Neural progenitor cell (in vitro differentiated cells): Measurements from ENCODE around the gene PCDHGA4. TPM values are rescaled to one million over a fixed set of nuclear protein-coding genes. Genes with fewer than 3 reads are reported as not detected.

Experiments
- DNase-seq: peaks from one replicate; pipeline ENCODE4 v3.0.0-alpha.2; 2016; ENCODE audit warnings: low spot score
- H2AFZ ChIP-seq: fragments of 200-600 bp; sonication (generic); replicated peaks from 2 replicates; pipeline ENCODE4 v1.6.1; 2016; ENCODE audit warnings: antibody characterized with exemption
- H3F3A ChIP-seq: fragments of 200-600 bp; sonication (generic); 2 replicates; pipeline ENCODE4 v1.6.1; 2016; ENCODE audit warnings: antibody characterized with exemption, low read depth
- H3K27ac ChIP-seq: fragments of 200-600 bp; sonication (generic); 2 replicates; pipeline ENCODE4 v1.5.1; 2016; ENCODE audit warnings: mild to moderate bottlenecking
- H3K27me3 ChIP-seq: fragments of 200-600 bp; sonication (generic); 2 replicates; pipeline ENCODE4 v1.6.1; 2016; ENCODE audit warnings: mild to moderate bottlenecking, moderate library complexity
- H3K36me3 ChIP-seq: fragments of 200-600 bp; sonication (generic); 2 replicates; pipeline ENCODE4 v1.5.1; 2016
- H3K4me1 ChIP-seq: fragments of 200-600 bp; sonication (generic); 2 replicates; pipeline ENCODE4 v1.6.1; 2016; ENCODE audit warnings: mixed run types
- H3K4me2 ChIP-seq: fragments of 200-600 bp; sonication (generic); 2 replicates; pipeline ENCODE4 v1.6.1; 2016
- H3K4me3 ChIP-seq: fragments of 200-600 bp; sonication (generic); 2 replicates; pipeline ENCODE4 v1.5.1; 2016
- H3K79me2 ChIP-seq: fragments of 200-600 bp; sonication (generic); 2 replicates; pipeline ENCODE4 v1.6.1; 2016; ENCODE audit warnings: low read depth
- H3K9ac ChIP-seq: fragments of 200-600 bp; sonication (generic); 2 replicates; pipeline ENCODE4 v1.6.1; 2016
- H3K9me3 ChIP-seq: fragments of 200-600 bp; sonication (generic); 2 replicates; pipeline ENCODE4 v1.5.1; 2016; ENCODE audit warnings: low read depth
- H4K20me1 ChIP-seq: fragments of 200-600 bp; sonication (generic); 2 replicates; pipeline ENCODE4 v1.6.1; 2016; ENCODE audit warnings: low read depth
- H3K27ac Mint-ChIP-seq: 3 replicates; pipeline ENCODE4 v1.8.0; 2021; ENCODE audit warnings: mixed read lengths
- H3K27me3 Mint-ChIP-seq: 2 replicates; pipeline ENCODE4 v1.8.0; 2022; ENCODE audit warnings: low read depth, mild to moderate bottlenecking, inconsistent platforms, moderate library complexity, mixed read lengths; ENCODE audit not compliant: insufficient read depth
- H3K36me3 Mint-ChIP-seq: 3 replicates; pipeline ENCODE4 v1.8.0; 2021; ENCODE audit warnings: mixed read lengths
- H3K4me1 Mint-ChIP-seq: 3 replicates; pipeline ENCODE4 v1.8.0; 2021; ENCODE audit warnings: mixed read lengths
- H3K4me3 Mint-ChIP-seq: 3 replicates; pipeline ENCODE4 v1.8.0; 2021; ENCODE audit warnings: mild to moderate bottlenecking, moderate library complexity, mixed read lengths
- H3K9me3 Mint-ChIP-seq: 3 replicates; pipeline ENCODE4 v1.8.0; 2020; ENCODE audit warnings: mixed read lengths
- EZH2 ChIP-seq: fragments of 200-600 bp; sonication (generic); IDR thresholded peaks from 2 replicates; pipeline ENCODE4 v1.6.1; 2017; ENCODE audit warnings: antibody characterized with exemption, mild to moderate bottlenecking, moderate library complexity
- EZH2phosphoT487 ChIP-seq: fragments of 200-600 bp; sonication (generic); IDR thresholded peaks from 2 replicates; pipeline ENCODE4 v1.6.1; 2017; ENCODE audit warnings: antibody characterized with exemption
- total RNA-seq: library from RNA; depleted of rRNA; stranded (reverse); fragments of >200 nt; gene quantifications from 2 replicates; pipeline ENCODE4 v1.2.3, GENCODE V29; 2015; ENCODE audit warnings: low replicate concordance
- TF ChIP-seq, protein P1 (sequence below): fragments of 200-600 bp; sonication (generic); IDR thresholded peaks from 2 replicates; pipeline ENCODE4 v1.5.1; 2017; ENCODE audit warnings: antibody characterized with exemption, mild to moderate bottlenecking

The PCDHGA4 gene
- total RNA-seq, 1 donor from 2014 or later, result 2.4 TPM

DNA sequence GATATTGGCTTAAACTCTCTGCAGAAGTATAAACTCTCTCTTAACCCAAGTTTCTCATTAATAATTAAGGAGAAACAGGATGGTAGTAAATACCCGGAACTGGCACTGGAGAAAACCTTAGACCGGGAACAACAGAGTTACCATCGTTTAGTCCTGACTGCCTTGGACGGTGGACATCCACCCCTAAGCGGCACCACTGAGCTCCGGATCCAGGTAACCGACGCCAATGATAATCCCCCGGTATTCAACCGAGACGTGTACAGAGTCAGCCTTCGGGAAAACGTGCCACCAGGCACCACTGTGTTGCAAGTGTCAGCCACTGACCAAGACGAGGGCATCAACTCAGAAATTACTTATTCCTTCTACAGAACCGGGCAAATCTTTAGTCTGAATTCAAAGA is 43.8 kb downstream of the PCDHGA4 start:
- H3K79me2 ChIP-seq, result no peaks in the 10 kb centered on the region
- Mint-ChIP-seq H3K27ac (no peak overlapping the region), H3K27me3 (no peaks in the 10 kb centered on the region), H3K36me3 (peaks cover 6% of the 10 kb centered on the region), H3K9me3 (peaks cover 61% of the 10 kb centered on the region), H3K4me1 (no peaks in the 10 kb centered on the region), H3K4me3 (no peak overlapping the region)
- H3K9ac ChIP-seq, result no peak overlapping the region
- no peak overlapping the region for H3K4me3 ChIP-seq
- TF ChIP-seq EZH2, result no peak
- TF ChIP-seq EZH2phosphoT487, result no peak
- TF ChIP-seq, protein P1, sequence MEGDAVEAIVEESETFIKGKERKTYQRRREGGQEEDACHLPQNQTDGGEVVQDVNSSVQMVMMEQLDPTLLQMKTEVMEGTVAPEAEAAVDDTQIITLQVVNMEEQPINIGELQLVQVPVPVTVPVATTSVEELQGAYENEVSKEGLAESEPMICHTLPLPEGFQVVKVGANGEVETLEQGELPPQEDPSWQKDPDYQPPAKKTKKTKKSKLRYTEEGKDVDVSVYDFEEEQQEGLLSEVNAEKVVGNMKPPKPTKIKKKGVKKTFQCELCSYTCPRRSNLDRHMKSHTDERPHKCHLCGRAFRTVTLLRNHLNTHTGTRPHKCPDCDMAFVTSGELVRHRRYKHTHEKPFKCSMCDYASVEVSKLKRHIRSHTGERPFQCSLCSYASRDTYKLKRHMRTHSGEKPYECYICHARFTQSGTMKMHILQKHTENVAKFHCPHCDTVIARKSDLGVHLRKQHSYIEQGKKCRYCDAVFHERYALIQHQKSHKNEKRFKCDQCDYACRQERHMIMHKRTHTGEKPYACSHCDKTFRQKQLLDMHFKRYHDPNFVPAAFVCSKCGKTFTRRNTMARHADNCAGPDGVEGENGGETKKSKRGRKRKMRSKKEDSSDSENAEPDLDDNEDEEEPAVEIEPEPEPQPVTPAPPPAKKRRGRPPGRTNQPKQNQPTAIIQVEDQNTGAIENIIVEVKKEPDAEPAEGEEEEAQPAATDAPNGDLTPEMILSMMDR, result no peak
- H4K20me1 ChIP-seq, result no peaks in the 10 kb centered on the region
- H3K36me3 ChIP-seq, result peaks cover 3% of the 10 kb centered on the region
- H3K9me3 ChIP-seq, result peaks cover 34% of the 10 kb centered on the region
- no peaks in the 10 kb centered on the region for H3F3A ChIP-seq
- no peaks in the 10 kb centered on the region for H3K27me3 ChIP-seq
- no peak for DNase-seq
- H3K4me1 ChIP-seq, result no peaks in the 10 kb centered on the region
- no peak overlapping the region for H3K27ac ChIP-seq
- no peak overlapping the region for H3K4me2 ChIP-seq
- H2AFZ ChIP-seq, result no peak overlapping the region

DNA sequence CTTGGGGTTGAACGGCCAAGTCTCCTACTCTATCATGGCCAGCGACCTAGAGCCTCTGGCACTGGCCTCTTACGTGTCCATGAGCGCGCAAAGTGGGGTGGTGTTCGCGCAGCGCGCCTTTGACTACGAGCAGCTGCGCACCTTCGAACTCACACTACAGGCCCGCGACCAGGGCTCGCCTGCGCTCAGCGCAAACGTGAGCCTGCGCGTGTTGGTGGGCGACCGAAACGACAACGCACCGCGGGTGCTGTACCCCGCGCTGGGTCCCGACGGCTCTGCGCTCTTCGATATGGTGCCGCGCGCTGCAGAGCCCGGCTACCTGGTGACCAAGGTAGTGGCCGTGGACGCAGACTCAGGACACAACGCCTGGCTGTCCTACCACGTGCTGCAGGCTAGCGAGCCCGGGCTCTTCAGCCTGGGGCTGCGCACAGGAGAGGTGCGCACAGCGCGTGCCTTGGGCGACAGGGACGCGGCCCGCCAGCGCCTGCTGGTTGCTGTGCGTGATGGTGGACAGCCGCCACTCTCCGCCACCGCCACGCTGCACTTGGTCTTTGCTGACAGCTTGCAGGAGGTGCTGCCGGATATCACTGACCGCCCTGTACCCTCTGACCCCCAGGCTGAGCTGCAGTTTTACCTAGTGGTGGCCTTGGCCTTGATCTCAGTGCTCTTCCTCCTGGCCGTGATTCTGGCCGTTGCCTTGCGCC is 44.9 kb downstream of the PCDHGA4 start:
- Histone ChIP-seq H3K4me1 (no peaks in the 10 kb centered on the region), H2AFZ (no peak overlapping the region), H3K9ac (no peak overlapping the region), H3K4me3 (no peak overlapping the region), H3F3A (no peaks in the 10 kb centered on the region), H3K27ac (no peak overlapping the region), H3K4me2 (no peak overlapping the region), H4K20me1 (no peaks in the 10 kb centered on the region), H3K9me3 (peaks cover 27% of the 10 kb centered on the region), H3K79me2 (no peaks in the 10 kb centered on the region), H3K27me3 (no peaks in the 10 kb centered on the region), H3K36me3 (no peaks in the 10 kb centered on the region)
- no peaks in the 10 kb centered on the region for H3K27me3 Mint-ChIP-seq
- H3K27ac Mint-ChIP-seq, result no peak overlapping the region
- peaks cover 62% of the 10 kb centered on the region for H3K9me3 Mint-ChIP-seq
- H3K36me3 Mint-ChIP-seq, result peaks cover 5% of the 10 kb centered on the region
- DNase-seq, result no peak
- H3K4me3 Mint-ChIP-seq, result no peak overlapping the region
- no peak for TF ChIP-seq EZH2
- no peak for TF ChIP-seq EZH2phosphoT487
- TF ChIP-seq, protein P1, result no peak
- no peaks in the 10 kb centered on the region for H3K4me1 Mint-ChIP-seq

DNA sequence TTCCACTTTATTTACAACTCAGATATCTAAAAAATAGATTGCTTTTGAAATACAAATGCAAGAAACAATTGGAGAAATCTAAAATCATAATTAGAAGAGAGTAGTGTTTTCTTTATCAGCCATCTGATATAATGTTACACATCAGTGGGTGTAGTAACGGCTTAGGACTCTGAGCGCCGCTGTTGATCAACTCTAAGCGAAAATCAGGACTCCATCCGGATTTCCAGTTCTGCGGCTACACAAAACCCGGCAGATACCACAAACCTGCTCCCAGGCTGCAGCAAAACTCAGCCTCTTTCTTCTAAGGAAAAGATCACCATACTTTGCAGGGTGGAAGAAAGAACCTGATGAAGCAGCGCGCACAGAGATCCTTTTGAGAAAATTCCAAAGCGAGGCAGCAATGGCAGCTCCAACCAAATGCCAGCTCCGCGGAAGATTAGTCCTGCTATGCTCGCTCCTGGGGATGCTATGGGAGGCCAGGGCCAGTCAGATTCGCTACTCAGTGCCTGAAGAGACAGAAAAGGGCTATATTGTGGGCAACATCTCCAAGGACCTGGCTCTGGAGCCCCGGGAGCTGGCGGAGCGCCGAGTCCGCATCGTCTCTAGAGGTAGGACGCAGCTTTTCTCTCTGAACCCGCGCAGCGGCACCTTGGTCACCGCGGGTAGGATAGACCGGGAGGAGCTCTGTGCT is 47.9 kb downstream of the PCDHGA4 start, which contains the start of gene PCDHGA9:
Gene PCDHGA9, plus strand, starts transcription at position 226 of the 691 bp plus-strand sequence. Its CDS starts 175 bp downstream, at position 401.
- H3K27me3 Mint-ChIP-seq, result no peaks in the 10 kb centered on the region
- H3K9ac ChIP-seq, result no peak within 1 kb of the TSS
- no peaks in the 10 kb centered on the region for H4K20me1 ChIP-seq
- peaks cover 14% of the 10 kb centered on the region for H3K9me3 ChIP-seq
- no peak within 1 kb of the TSS for H3K4me3 ChIP-seq
- no peak within 1 kb of the TSS for H3K27ac ChIP-seq
- H3K4me2 ChIP-seq, result no peak within 1 kb of the TSS
- H3K4me3 Mint-ChIP-seq, result no peak within 1 kb of the TSS
- TF ChIP-seq EZH2, result no peak
- TF ChIP-seq, protein P1, result peak; percentile 23
- TF ChIP-seq EZH2phosphoT487, result no peak
- H3K9me3 Mint-ChIP-seq, result peaks cover 61% of the 10 kb centered on the region
- no peak within 1 kb of the TSS for H2AFZ ChIP-seq
- no peaks in the 10 kb centered on the region for H3K36me3 ChIP-seq
- no peak within 1 kb of the TSS for H3K27ac Mint-ChIP-seq
- no peak for DNase-seq
- H3F3A ChIP-seq, result peaks cover 4% of the 10 kb centered on the region
- no peaks in the 10 kb centered on the region for H3K4me1 Mint-ChIP-seq
- H3K79me2 ChIP-seq, result no peaks in the 10 kb centered on the region
- H3K4me1 ChIP-seq, result no peaks in the 10 kb centered on the region
- H3K36me3 Mint-ChIP-seq, result peaks cover 13% of the 10 kb centered on the region
- H3K27me3 ChIP-seq, result no peaks in the 10 kb centered on the region
